ENCODE results near the gene SCUBE3. TPM values are rescaled to one million over a fixed set of nuclear protein-coding genes. Genes with fewer than 3 reads are reported as not detected.
A peak's percentile ranks its signal among the peaks of the same experiment; 100 is the strongest.

SCUBE3 gene
- total RNA-seq, 4 donors from 2014 or later: 1.5 to 8.8 (median 5.6) TPM

GRCh38 chr6:35258336-35258735, 44.6 kb downstream of the SCUBE3 start:
- 19% methylated on average over 7 of the region's 7 CpGs for WGBS

DNA sequence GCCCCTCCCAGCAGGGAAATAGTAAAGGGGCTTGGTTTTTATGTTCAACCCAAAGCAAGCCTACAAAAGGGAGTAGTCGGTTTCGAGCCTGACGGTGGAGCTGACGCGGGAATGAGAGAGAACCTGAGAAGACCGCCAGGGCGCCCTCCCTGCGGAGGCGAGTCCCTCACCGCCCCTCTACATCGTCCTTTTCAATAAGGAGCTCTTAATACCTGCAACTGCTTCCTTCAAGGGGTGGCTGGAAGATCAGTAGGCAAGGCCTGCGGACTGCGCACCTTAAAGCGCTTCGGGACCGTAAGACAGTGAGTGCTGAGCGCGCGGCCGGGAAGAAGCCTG, 45.1 kb downstream of the SCUBE3 start:
- H3K4me3 ChIP-seq: peak overlapping the region; percentile 72 to 99 (median 86)
- no peaks in the 10 kb centered on the region for H3K9me3 ChIP-seq
- H3K36me3 ChIP-seq: no peaks in the 10 kb centered on the region
- peak overlapping the region; percentile 91 to 100 (median 97) for H3K27ac ChIP-seq (replicated peaks in 1 of 4)
- H3K27me3 ChIP-seq: no peaks in the 10 kb centered on the region
- DNase-seq (ENCODE audit: extremely low spot score): no peak
- peaks cover 23 to 75% (median 60%) of the 10 kb centered on the region in 4 donors for H3K4me1 ChIP-seq
- TF ChIP-seq, protein P1, sequence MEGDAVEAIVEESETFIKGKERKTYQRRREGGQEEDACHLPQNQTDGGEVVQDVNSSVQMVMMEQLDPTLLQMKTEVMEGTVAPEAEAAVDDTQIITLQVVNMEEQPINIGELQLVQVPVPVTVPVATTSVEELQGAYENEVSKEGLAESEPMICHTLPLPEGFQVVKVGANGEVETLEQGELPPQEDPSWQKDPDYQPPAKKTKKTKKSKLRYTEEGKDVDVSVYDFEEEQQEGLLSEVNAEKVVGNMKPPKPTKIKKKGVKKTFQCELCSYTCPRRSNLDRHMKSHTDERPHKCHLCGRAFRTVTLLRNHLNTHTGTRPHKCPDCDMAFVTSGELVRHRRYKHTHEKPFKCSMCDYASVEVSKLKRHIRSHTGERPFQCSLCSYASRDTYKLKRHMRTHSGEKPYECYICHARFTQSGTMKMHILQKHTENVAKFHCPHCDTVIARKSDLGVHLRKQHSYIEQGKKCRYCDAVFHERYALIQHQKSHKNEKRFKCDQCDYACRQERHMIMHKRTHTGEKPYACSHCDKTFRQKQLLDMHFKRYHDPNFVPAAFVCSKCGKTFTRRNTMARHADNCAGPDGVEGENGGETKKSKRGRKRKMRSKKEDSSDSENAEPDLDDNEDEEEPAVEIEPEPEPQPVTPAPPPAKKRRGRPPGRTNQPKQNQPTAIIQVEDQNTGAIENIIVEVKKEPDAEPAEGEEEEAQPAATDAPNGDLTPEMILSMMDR (IDR thresholded peaks at IDR 0.05): peak in 2 of 3 experiments; percentile 6 to 19
- TF ChIP-seq POLR2A (IDR thresholded peaks at IDR 0.05; ENCODE audit: low read depth) (no peak), EP300 (IDR thresholded peaks at IDR 0.05) (no peak), POLR2AphosphoS5 (IDR thresholded peaks at IDR 0.05) (no peak)
- WGBS: 0% methylated on average over 19 of the region's 20 CpGs
- intact Hi-C loops (cut with DNase I): no loop called here

More at GRCh38 chr6:35258336-35258735, 44.6 kb downstream of the SCUBE3 start:
- no peaks in the 10 kb centered on the region for H3K36me3 ChIP-seq
- H3K4me3 ChIP-seq: peak overlapping the region; percentile 72 to 99 (median 86)
- no peaks in the 10 kb centered on the region for H3K9me3 ChIP-seq
- intact Hi-C loops (cut with DNase I): no loop called here
- no peak for DNase-seq (ENCODE audit: extremely low spot score)
- H3K4me1 ChIP-seq: peaks cover 18 to 75% (median 62%) of the 10 kb centered on the region in 4 donors
- TF ChIP-seq POLR2AphosphoS5 (IDR thresholded peaks at IDR 0.05) (peak in 1 of 2 donors; percentile 13), POLR2A (IDR thresholded peaks at IDR 0.05; ENCODE audit: low read depth) (no peak)
- H3K27me3 ChIP-seq: no peaks in the 10 kb centered on the region
- peak overlapping the region; percentile 91 to 100 (median 97) for H3K27ac ChIP-seq (replicated peaks in 1 of 4)

- DNase-seq (ENCODE audit: extremely low spot score): peak; percentile 99
- Histone ChIP-seq H3K36me3 (no peaks in the 10 kb centered on the region), H3K4me3 (peak within 1 kb of the TSS; percentile 72 to 99 (median 86)), H3K9me3 (no peaks in the 10 kb centered on the region), H3K27ac (replicated peaks in 1 of 4) (peak within 1 kb of the TSS; percentile 91 to 100 (median 97)), H3K4me1 (peaks cover 28 to 72% (median 59%) of the 10 kb centered on the region in 4 donors), H3K27me3 (no peaks in the 10 kb centered on the region)
- TF ChIP-seq, protein P1 (IDR thresholded peaks at IDR 0.05): peak in 1 of 3 experiments; percentile 50
- no peak for TF ChIP-seq EP300 (IDR thresholded peaks at IDR 0.05)
- peak; percentile 45 for TF ChIP-seq POLR2A (IDR thresholded peaks at IDR 0.05; ENCODE audit: low read depth)
- peak; percentile 97 for TF ChIP-seq POLR2AphosphoS5 (IDR thresholded peaks at IDR 0.05)
- WGBS: 2% methylated on average over 9 of the region's 82 CpGs
- intact Hi-C loops (cut with DNase I): no loop called here
Observed at GRCh38 chr6:35259194-35259947, 45.6 kb downstream of the SCUBE3 start, which contains the start of gene ZNF76. ZNF76 (plus strand) TSS chr6:35259735; CDS start chr6:35281152, 21,417 bp downstream.

DNA sequence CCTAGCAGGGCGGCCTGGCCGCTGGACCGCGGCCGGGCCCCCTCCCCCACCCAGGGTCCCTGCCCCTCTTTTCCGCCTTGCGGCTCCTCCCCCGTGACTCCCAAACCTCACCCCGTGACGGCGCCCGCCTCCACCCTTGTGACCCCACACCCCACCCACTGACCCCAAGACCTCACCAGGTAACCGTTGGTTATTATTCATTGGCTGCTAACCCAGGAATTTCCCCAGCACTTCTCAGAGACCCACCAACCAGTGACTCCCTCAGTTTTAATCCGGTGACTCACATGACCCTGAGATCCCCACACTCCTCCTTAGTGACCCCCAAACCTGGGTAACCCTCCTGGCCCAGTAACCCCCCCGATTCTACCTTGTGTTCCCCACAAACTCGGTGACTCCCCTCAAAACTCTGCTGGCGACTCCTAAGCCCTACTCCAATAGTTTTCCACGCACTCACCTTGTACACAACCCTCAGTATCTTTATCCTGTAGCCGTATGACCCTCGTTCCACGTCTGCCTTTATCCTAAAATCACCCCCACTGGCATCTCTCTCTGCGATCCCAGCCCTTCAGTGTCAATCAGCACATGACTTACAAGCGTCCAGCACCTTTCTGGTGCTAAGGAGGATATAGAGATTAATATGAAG, 46.3 kb downstream of the SCUBE3 start:
- H3K4me1 ChIP-seq: peaks cover 28 to 69% (median 54%) of the 10 kb centered on the region in 4 donors
- H3K27ac ChIP-seq (replicated peaks in 1 of 4): peak overlapping the region; percentile 91 to 100 (median 97)
- TF ChIP-seq, protein P1 (IDR thresholded peaks at IDR 0.05): no peak
- TF ChIP-seq POLR2AphosphoS5 (IDR thresholded peaks at IDR 0.05): no peak
- TF ChIP-seq POLR2A (IDR thresholded peaks at IDR 0.05; ENCODE audit: low read depth): no peak
- no peak for TF ChIP-seq EP300 (IDR thresholded peaks at IDR 0.05)
- H3K36me3 ChIP-seq: no peaks in the 10 kb centered on the region
- H3K9me3 ChIP-seq: no peaks in the 10 kb centered on the region
- H3K4me3 ChIP-seq: peak overlapping the region; percentile 72 to 99 (median 86)
- WGBS: 6% methylated on average over 20 of the region's 23 CpGs
- intact Hi-C loops (cut with DNase I): no loop called here
- no peaks in the 10 kb centered on the region for H3K27me3 ChIP-seq
- DNase-seq (ENCODE audit: extremely low spot score): peak; percentile 93

Measured in esophagus muscularis mucosa (tissue), 4 donors.